Suprapubic skin (tissue), 3 donors: ENCODE measurements around the gene SOSTDC1.

ENCODE experiments used
- POLR2A ChIP-seq, 2 donors: fragments of 450-650 bp; IDR thresholded peaks; one replicate each; pipeline ENCODE4 v1.6.1; 2017; ENCODE audit warnings: antibody characterized with exemption in 2 of 2, mild to moderate bottlenecking in 2 of 2, moderate library complexity in 2 of 2
- TF ChIP-seq, protein P1 (sequence below), 2 donors: fragments of 200-600 bp in 1 of 2; fragments of 450-650 bp in 1 of 2; sonication (generic) in 1 of 2; IDR thresholded peaks; one replicate each; pipeline ENCODE4 v1.5.1; 2016 to 2019; ENCODE audit warnings: antibody characterized with exemption in 2 of 2, mild to moderate bottlenecking in 1 of 2, moderate library complexity in 1 of 2

DNA sequence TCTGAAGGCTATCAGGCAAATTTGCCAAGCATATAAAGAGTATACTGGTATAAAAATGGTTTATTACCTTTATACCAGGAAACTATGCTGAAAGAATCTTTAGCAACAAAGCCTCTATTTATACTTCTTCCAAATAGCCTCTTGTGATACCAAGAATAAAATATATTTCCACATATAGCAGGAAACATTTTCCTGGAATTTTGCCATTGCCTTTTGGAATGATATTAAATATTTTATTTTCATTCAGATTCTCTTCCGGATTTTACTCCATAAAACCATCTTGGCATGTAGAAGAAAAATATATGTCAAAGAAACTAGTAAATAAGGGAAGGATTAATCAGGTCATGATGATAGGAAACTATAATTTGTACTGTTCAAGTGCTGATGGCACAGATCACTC is 17.7 kb downstream of the SOSTDC1 start:
- TF ChIP-seq, protein P1, sequence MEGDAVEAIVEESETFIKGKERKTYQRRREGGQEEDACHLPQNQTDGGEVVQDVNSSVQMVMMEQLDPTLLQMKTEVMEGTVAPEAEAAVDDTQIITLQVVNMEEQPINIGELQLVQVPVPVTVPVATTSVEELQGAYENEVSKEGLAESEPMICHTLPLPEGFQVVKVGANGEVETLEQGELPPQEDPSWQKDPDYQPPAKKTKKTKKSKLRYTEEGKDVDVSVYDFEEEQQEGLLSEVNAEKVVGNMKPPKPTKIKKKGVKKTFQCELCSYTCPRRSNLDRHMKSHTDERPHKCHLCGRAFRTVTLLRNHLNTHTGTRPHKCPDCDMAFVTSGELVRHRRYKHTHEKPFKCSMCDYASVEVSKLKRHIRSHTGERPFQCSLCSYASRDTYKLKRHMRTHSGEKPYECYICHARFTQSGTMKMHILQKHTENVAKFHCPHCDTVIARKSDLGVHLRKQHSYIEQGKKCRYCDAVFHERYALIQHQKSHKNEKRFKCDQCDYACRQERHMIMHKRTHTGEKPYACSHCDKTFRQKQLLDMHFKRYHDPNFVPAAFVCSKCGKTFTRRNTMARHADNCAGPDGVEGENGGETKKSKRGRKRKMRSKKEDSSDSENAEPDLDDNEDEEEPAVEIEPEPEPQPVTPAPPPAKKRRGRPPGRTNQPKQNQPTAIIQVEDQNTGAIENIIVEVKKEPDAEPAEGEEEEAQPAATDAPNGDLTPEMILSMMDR (IDR thresholded peaks at IDR 0.05) = no peak
- no peak for TF ChIP-seq POLR2A (IDR thresholded peaks at IDR 0.05)
